Measurements from ENCODE around the gene PTGFRN.

The PTGFRN gene

DNA sequence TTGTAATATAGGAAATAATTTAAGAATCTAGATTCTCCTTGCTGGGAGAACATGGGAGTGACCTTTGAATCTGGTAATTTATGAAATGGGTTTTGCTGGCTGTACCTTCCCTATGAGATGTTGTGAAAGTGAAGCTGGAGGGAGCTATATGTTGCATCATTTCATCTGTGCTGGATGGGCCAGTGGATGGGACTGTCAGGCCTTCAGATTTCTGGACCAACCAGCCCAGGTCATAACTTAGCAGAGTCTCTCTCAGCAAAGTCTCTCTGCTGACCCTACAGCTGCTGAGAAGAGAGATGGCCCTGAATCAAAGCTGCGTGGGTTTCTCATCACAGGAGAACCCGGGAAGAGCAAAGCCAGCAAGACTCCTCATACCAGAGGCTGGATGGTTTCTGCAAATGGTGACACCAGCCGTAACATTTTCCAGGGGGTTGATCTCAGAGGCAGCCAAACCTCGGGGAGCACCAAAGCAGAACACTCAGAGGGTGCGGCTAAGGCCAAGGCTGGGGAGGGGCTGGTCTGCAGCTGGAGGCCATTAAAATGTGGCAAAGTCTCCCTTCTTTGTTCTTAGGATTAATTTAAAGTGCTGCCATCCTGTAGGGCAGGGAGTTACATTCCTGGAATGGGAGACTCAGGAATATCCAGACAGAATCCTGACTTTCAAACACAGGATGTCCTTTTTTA is 18.2 kb upstream of the PTGFRN start:
- no peak for DNase-seq

GRCh38 chr1:116895073-116895472 is 14.6 kb upstream of the PTGFRN start:
- no peak for DNase-seq

DNA sequence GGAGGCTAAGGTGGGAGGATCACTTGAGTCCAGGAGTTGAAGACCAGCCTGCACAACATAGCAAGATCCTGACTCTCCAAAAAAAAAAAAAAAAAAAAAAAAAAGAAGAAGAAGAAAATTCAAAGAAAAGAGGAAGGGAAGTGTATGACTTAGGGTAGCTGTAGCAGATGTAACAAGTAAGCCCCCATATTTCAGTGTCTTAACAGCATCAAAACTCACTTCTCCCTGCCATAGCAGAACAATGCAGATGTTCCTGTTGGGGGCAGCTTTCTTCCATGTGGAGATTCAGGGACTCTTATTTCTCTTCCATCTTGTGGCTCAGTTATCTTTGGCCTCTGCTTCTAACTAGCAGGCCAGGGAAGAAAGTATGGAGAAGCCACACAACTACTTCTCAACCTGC is 10.2 kb upstream of the PTGFRN start:
- no peak for DNase-seq

DNA sequence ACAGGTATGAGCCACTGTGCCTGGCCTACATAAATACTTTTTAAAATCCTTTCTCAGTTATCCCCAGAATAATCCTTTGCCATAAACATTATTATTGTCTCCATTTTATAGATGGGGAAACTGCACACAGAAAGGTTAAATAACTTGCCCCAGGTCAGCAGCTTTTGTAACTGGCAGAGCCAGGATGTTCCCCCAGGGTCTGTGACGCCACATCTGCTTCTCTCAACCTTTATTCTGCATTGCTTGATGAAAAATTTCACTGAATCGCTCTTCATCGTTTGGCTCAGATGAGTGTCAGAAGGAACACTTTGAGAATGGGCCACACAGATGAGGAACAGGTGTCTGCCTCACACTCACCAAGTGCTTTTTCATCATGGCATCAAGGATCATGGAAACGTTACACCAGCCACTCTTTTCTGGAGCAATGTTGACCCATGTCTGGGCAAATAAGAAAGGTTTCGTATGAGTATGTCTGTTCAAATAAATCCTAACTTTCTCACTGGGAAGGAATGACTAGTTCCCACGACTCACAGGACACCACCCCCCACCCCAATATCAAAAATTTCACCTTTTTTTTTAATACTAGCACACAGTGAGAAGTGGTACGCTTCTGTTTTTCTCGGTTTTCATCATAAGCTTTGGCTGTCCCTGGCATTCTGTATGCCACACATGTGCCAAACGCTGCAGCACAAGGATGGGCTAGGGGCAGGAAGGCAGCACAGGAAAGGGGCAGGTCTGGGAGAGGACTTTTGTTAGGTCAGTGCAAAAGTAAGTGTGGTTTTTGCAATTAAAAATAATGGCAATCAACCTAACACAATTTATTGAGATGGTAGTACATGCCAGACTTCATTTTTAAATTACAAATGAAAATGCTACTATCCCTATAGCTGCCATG is 9.0 kb upstream of the PTGFRN start:
- no peak for DNase-seq

DNA sequence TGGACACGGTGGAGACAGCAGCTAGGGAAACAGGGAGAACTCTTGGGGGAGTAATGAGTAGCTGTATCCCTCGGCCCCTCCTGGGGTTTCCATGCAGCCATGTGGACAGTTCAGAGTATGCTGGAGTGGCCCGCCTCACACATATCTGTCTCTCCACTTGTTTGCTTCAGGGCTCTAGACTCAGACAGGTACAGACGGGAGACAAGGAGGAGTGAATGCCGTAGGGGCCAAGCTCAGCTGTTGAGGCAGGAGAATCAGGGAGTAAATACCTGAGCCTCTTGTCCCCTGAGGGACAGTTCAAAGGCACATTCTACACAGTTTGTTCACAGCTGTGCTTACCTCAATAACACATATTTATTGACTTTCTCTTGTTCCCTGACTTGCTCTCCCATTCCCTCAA is 7.7 kb upstream of the PTGFRN start:
- no peak for DNase-seq

- DNase-seq, result no peak
Measured at GRCh38 chr1:116902723-116903383, 6.9 kb upstream of the PTGFRN start.

DNA sequence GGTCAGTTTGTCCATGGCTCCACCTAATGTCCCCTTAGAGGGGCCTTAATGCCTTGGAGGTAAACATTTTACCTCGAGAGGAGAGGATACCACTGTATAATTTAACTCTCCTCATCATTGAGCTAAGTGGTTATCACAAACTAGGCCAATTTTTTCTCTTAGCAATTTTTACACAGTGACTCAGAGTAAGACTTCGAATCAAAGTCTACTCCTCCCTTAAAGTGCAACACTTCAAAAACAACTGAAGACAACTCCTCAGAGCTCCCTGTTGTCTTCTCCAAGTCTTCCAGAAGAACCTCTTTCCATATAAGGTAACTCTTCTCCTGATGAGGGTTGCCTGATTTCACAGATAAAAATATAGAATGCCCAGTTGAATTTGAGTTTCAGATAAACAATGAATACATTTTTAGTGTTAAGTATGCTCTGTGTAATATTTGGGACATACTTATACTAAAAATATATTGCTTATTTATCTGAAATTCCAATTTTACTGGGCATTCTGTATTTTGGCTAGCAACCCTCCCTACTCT is 4.9 kb upstream of the PTGFRN start:
- no peak for DNase-seq

DNA sequence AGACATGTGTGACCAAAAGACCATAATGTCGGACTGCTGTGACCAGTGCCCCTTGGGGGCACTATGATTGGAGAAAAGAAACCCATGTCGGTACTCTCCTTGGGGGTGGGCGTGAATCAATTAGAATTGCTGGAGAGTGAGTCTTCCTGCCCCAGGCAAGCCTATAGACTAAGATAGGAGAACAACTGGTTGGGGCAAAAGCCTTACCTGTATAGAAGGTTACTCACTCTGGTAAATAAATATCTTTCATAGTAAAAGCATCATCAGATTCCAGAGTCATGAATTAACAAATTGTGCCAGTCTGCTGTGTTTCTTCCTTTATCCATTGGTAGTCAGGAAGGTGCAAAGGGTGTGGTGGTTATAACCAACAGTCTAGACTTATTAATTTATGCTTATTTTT is 2.9 kb upstream of the PTGFRN start:
- DNase-seq, result no peak

- DNase-seq, result no peak
Measured at GRCh38 chr1:116907351-116907750, 2.4 kb upstream of the PTGFRN start.

- no peak for DNase-seq
Measured at GRCh38 chr1:116908266-116908665, 1.4 kb upstream of the PTGFRN start.

- DNase-seq, result no peak
Measured at GRCh38 chr1:116908820-116909511, 750 bp upstream of the PTGFRN start.

GRCh38 chr1:116910379-116911187 is 867 bp downstream of the PTGFRN start:
- peak; percentile 9 to 55 for DNase-seq

DNA sequence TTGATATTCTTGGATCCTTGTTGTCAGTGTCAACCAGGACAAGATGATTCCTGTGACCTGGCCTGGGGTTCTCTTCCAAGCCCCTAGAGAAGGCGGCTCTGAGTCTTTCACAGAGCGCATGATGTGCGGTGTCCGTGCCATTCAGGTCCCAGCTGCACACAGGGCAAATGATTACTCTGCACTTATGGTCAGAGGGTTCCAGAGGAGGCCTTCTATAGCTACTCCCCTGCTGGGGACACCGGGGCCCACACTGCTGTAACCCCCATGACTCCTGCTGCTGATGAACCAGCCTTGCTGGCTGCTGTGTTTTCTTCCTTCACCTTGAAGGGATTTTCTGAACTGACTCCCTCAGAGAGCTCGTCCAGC is 1.5 kb downstream of the PTGFRN start:
- no peak for DNase-seq

- no peak for DNase-seq
Measured at GRCh38 chr1:116911779-116912469, 2.2 kb downstream of the PTGFRN start.

DNA sequence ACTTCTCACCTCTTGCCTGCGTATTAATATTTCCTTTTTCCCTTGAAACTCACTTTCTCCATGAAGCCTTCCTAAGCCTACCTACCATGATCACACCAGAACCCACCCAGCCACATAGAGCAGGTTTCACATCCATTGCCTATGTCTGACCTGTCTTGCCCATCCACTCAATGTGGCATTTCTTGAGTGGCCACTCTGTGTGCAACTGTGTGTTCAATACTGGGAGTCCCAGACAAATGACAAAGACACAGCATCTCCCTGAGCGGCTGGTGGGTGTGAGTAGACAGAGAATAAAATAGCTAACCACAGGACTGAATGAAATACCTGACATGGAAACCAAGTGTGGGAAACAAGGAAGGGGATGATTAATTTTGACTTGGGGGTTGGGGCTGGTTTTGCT is 3.1 kb downstream of the PTGFRN start:
- DNase-seq, result no peak

DNA sequence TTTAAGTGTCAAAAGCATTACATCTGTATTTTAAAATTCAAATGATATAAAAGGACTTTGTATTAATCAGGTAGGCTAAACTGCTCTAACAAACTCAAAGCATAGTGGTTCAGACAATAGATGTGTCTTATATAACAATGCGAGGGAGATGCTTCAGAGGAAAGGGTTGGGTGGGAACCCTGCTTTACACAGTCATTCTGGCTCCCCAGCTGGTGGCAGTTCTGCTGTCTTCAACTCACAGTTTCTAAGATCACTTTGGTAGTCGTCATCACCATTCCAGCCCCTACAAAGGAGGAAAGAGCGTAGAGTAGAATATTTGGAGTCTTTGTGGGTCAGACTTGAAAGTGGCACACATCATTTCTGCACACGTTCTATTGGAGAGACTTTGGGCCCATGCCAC is 4.2 kb downstream of the PTGFRN start:
- DNase-seq, result no peak

DNA sequence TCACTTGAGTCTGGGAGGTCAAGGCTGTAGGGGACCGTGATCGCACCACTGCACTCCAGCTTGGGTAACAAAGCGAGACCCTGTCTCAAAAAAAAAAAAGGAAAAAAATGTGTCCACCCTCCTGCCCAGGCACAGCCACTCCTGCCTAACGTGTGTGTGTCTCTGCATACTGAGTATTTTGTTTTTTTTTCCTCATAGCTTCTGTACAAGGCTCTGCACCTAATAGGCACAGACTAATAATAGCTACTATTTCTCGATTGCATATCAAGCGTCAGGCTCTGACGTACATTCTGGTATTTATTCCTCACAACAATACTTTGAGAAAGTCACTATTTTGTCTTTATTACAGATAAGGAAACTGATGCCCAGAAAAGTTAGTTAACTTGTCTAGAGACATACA is 5.0 kb downstream of the PTGFRN start:
- DNase-seq, result no peak

DNA sequence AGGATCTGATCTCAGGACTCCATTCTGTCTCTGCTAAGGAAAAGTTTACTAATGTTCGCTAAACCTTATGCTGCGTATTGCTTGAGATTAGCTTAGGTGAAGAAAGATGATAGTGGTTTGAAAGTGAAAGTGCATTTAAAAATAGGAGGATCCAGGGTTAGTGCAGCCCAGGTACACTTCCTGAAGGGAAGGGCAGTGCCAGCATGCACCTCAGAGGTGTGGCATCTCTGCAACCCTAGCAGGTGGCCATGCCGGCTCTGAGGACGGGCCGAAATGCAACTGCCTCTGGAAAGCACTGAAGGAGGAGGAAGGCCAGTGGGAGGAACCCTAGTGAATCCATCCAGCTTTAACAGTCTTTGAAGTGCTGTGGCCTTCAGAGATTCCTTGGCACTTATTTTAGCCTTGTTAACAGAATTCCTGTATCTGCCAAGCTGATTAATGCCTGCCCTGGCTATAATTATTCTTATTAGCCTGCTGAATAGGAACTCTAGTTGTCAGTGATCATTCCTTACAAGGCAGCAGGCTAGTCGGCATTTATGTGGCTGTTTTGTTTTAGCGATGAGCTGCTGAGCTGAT is 5.5 kb downstream of the PTGFRN start:
- no peak for DNase-seq

DNA sequence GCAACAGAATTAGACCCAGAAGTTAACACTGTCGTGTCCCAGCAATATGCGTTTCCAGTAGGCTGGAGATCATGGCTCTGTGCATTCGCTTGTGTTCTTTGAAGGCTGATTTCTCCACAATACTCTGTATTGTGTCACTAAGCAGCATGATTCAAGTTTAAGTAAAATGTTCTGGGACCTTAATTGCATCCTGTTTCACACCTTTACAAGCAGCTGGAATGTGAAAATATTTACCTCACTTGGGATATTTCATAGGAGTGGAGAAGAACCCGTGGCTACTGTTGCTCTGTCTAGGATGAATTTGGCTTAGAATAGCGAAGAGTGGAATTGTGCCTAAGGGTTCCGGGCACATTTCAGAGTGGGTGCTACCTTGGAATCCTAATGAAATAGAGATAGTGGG is 6.3 kb downstream of the PTGFRN start:
- no peak for DNase-seq

DNA sequence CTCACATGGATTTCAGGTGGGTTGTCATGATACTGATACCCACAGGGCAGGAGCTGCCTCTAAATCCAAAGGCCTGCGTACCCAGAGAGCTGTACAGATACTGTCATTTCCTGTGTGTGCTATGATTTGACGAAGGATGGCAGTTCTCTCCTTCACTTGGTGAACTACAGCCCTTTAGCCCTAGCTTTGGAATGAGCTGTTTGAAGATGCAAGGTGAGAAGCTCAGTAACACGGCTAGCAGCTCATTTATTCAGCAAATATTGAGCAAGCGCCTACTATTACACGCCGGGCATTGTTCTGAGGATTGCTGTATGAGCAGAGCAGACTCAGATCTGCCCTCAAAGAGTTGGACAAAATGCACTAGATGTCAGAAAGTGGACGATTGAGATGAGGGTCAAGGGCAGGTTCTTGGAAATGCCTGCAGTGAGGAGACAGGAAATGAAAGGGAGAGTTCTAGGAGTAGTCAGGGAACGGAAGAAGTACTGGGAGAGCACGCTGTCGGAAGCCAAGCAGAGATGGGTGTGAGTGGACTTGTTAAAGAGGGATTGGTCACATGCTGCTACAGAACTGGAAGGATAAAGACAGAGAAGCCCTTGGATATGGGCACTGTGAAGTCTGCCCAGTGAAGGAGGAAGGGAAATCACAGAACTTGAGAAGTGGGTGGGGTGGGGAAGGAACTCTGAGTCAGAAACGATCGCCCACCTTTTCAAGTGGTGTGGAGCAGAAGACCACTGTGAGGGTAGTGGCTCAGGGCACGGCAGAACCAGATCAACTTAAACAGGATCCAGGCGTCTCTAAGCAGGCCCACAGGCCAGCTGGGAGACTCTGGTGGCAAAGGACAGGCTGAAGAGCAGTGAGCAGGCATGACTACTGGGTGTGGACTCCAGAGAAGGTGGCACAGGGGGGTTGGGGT is 7.1 kb downstream of the PTGFRN start:
- no peak for DNase-seq
